Activated CD8-positive, alpha-beta memory T cell treated with anti-CD3 and anti-CD28 coated beads, Interleukin-2, amount 10 ng/mL, durations not matched to agents 7 days and 5 days (primary cell): ENCODE data around the gene SIL1. TPM values are rescaled to one million over a fixed set of nuclear protein-coding genes. Genes with fewer than 3 reads are reported as not detected.
"Not testable (repeated sequence)": the region's sequence is repeated elsewhere in the genome, so short reads cannot be mapped to it uniquely, and the experiment has no call there.

Experiments used
- ATAC-seq: fragments of 150-1000 bp; cut with Tn5 transposase; one replicate; pipeline ENCODE4 v1.10.0; 2021; ENCODE audit warnings: moderate library complexity
- CTCF ChIA-PET: fragments of 350-600 bp; sonication (Branson Sonifier 250); formaldehyde crosslinking; loops from one replicate; lab custom pipeline; 2021; ENCODE audit warnings: antibody characterized with exemption; lab: Charles Lee
- DNase-seq: peaks from one replicate; pipeline ENCODE4 v3.0.0-alpha.2; 2020
- H3K27ac Mint-ChIP-seq: one replicate; pipeline ENCODE4 v1.8.0; 2021; ENCODE audit warnings: mild to moderate bottlenecking, mixed read lengths
- H3K27me3 Mint-ChIP-seq: one replicate; pipeline ENCODE4 v1.8.0; 2021; ENCODE audit warnings: mixed read lengths
- H3K36me3 Mint-ChIP-seq: one replicate; pipeline ENCODE4 v1.8.0; 2021; ENCODE audit warnings: mild to moderate bottlenecking, mixed read lengths
- H3K4me1 Mint-ChIP-seq: one replicate; pipeline ENCODE4 v1.8.0; 2021; ENCODE audit warnings: mixed read lengths
- H3K4me3 Mint-ChIP-seq: one replicate; pipeline ENCODE4 v1.8.0; 2021; ENCODE audit warnings: mild to moderate bottlenecking, moderate library complexity, mixed read lengths
- H3K9me3 Mint-ChIP-seq: one replicate; pipeline ENCODE4 v1.8.0; 2022; ENCODE audit warnings: low read depth, mixed read lengths
- total RNA-seq, 2 experiments: library from RNA; stranded (reverse); gene quantifications; one replicate each; pipeline ENCODE4 v1.2.3, GENCODE V29; 2021

SIL1 gene
- total RNA-seq, 2 experiments from 2014 or later: 23.9 to 24.5 TPM

GRCh38 chr5:139075066-139076050 is 122.8 kb downstream of the SIL1 start:
- Mint-ChIP-seq H3K9me3 (no peaks in the 10 kb centered on the region), H3K27me3 (no peaks in the 10 kb centered on the region), H3K36me3 (no peaks in the 10 kb centered on the region), H3K4me3 (no peak overlapping the region), H3K27ac (no peak overlapping the region), H3K4me1 (no peaks in the 10 kb centered on the region)
- no peak for ATAC-seq
- CTCF ChIA-PET: interaction anchor here (1.0 kb wide), 1 partner anchor 14 kb away, joined by 3 read pairs; no protein-coding TSS in a partner anchor
- no peak for DNase-seq

GRCh38 chr5:139073956-139074355 is 124.2 kb downstream of the SIL1 start:
- H3K27ac Mint-ChIP-seq, H3K4me3 Mint-ChIP-seq, DNase-seq, H3K4me1 Mint-ChIP-seq, H3K9me3 Mint-ChIP-seq, H3K27me3 Mint-ChIP-seq, H3K36me3 Mint-ChIP-seq, CTCF ChIA-PET, ATAC-seq: not testable (repeated sequence)

- peaks cover 11% of the 10 kb centered on the region for H3K4me1 Mint-ChIP-seq
- DNase-seq (no peak), ATAC-seq (no peak)
- H3K27me3 Mint-ChIP-seq: no peaks in the 10 kb centered on the region
- CTCF ChIA-PET: no interaction called here
- peak overlapping the region; percentile 26 for H3K27ac Mint-ChIP-seq
- no peaks in the 10 kb centered on the region for H3K9me3 Mint-ChIP-seq
- H3K36me3 Mint-ChIP-seq: peaks cover 2% of the 10 kb centered on the region
- no peak overlapping the region for H3K4me3 Mint-ChIP-seq
Observed at GRCh38 chr5:139068494-139069151, 129.5 kb downstream of the SIL1 start.

GRCh38 chr5:139068060-139068459 is 130.1 kb downstream of the SIL1 start:
- ATAC-seq (no peak), DNase-seq (no peak)
- no peaks in the 10 kb centered on the region for H3K9me3 Mint-ChIP-seq
- no peak overlapping the region for H3K4me3 Mint-ChIP-seq
- H3K27me3 Mint-ChIP-seq: no peaks in the 10 kb centered on the region
- H3K36me3 Mint-ChIP-seq: peaks cover 2% of the 10 kb centered on the region
- H3K27ac Mint-ChIP-seq: no peak overlapping the region
- H3K4me1 Mint-ChIP-seq: peaks cover 11% of the 10 kb centered on the region
- CTCF ChIA-PET: no interaction called here

- no peak for DNase-seq
- Mint-ChIP-seq H3K27me3 (no peaks in the 10 kb centered on the region), H3K27ac (no peak overlapping the region)
Observed at GRCh38 chr5:139065306-139065705, 132.9 kb downstream of the SIL1 start.

GRCh38 chr5:139064613-139065012 is 133.6 kb downstream of the SIL1 start:
- no peaks in the 10 kb centered on the region for H3K9me3 Mint-ChIP-seq
- H3K4me1 Mint-ChIP-seq: peaks cover 11% of the 10 kb centered on the region
- H3K27me3 Mint-ChIP-seq: no peaks in the 10 kb centered on the region
- H3K27ac Mint-ChIP-seq: no peak overlapping the region
- no peak for DNase-seq
- H3K4me3 Mint-ChIP-seq: no peak overlapping the region
- CTCF ChIA-PET: no interaction called here
- no peak for ATAC-seq
- H3K36me3 Mint-ChIP-seq: peaks cover 2% of the 10 kb centered on the region

More at GRCh38 chr5:139065306-139065705, 132.9 kb downstream of the SIL1 start:
- ATAC-seq: no peak
- CTCF ChIA-PET: no interaction called here
- no peaks in the 10 kb centered on the region for H3K9me3 Mint-ChIP-seq
- no peak overlapping the region for H3K4me3 Mint-ChIP-seq
- H3K4me1 Mint-ChIP-seq: peaks cover 11% of the 10 kb centered on the region
- peaks cover 2% of the 10 kb centered on the region for H3K36me3 Mint-ChIP-seq

GRCh38 chr5:139063664-139064054 is 134.5 kb downstream of the SIL1 start:
- DNase-seq: no peak
- Mint-ChIP-seq H3K27ac (no peak overlapping the region), H3K36me3 (peaks cover under 1% of the 10 kb centered on the region), H3K4me3 (no peak overlapping the region), H3K9me3 (no peaks in the 10 kb centered on the region), H3K27me3 (no peaks in the 10 kb centered on the region), H3K4me1 (peaks cover 8% of the 10 kb centered on the region)
- ATAC-seq: no peak
- CTCF ChIA-PET: no interaction called here

- peaks cover 4% of the 10 kb centered on the region for H3K4me1 Mint-ChIP-seq
- no peak for ATAC-seq
- H3K36me3 Mint-ChIP-seq: no peaks in the 10 kb centered on the region
- CTCF ChIA-PET: interaction anchor here (0.6 kb wide), 1 partner anchor 188 kb away, joined by 3 read pairs; no protein-coding TSS in a partner anchor
- no peak for DNase-seq
- no peaks in the 10 kb centered on the region for H3K9me3 Mint-ChIP-seq
- no peak overlapping the region for H3K27ac Mint-ChIP-seq
- H3K27me3 Mint-ChIP-seq: no peaks in the 10 kb centered on the region
- no peak overlapping the region for H3K4me3 Mint-ChIP-seq
Observed at GRCh38 chr5:139062910-139063663, 135.1 kb downstream of the SIL1 start.

- H3K9me3 Mint-ChIP-seq: no peaks in the 10 kb centered on the region
- CTCF ChIA-PET: interaction anchor here (0.9 kb wide), 1 partner anchor 14 kb away, joined by 3 read pairs; no protein-coding TSS in a partner anchor
- no peaks in the 10 kb centered on the region for H3K4me1 Mint-ChIP-seq
- DNase-seq (no peak), ATAC-seq (no peak)
- H3K27ac Mint-ChIP-seq: no peak overlapping the region
- no peaks in the 10 kb centered on the region for H3K36me3 Mint-ChIP-seq
- no peaks in the 10 kb centered on the region for H3K27me3 Mint-ChIP-seq
- H3K4me3 Mint-ChIP-seq: no peak overlapping the region
Observed at GRCh38 chr5:139061856-139062255, 136.3 kb downstream of the SIL1 start.

GRCh38 chr5:139061274-139061673 is 136.9 kb downstream of the SIL1 start:
- Mint-ChIP-seq H3K9me3 (no peaks in the 10 kb centered on the region), H3K4me3 (no peak overlapping the region), H3K36me3 (no peaks in the 10 kb centered on the region), H3K27ac (no peak overlapping the region), H3K4me1 (no peaks in the 10 kb centered on the region), H3K27me3 (no peaks in the 10 kb centered on the region)
- CTCF ChIA-PET: interaction anchor here (0.9 kb wide), 1 partner anchor 15 kb away, joined by 3 read pairs; no protein-coding TSS in a partner anchor
- DNase-seq: no peak
- ATAC-seq: no peak

GRCh38 chr5:139058121-139058520 is 140.0 kb downstream of the SIL1 start:
- ATAC-seq (no peak), DNase-seq (no peak)
- Mint-ChIP-seq H3K9me3 (no peaks in the 10 kb centered on the region), H3K4me1 (no peaks in the 10 kb centered on the region), H3K27me3 (no peaks in the 10 kb centered on the region), H3K4me3 (no peak overlapping the region), H3K36me3 (no peaks in the 10 kb centered on the region), H3K27ac (no peak overlapping the region)
- CTCF ChIA-PET: no interaction called here

GRCh38 chr5:139057045-139057939 is 140.9 kb downstream of the SIL1 start:
- H3K4me3 Mint-ChIP-seq, ATAC-seq, H3K27ac Mint-ChIP-seq, H3K36me3 Mint-ChIP-seq, H3K27me3 Mint-ChIP-seq, CTCF ChIA-PET, H3K4me1 Mint-ChIP-seq, H3K9me3 Mint-ChIP-seq, DNase-seq: not testable (repeated sequence)
